ENCODE results near the gene UBTF. TPM values are rescaled to one million over a fixed set of nuclear protein-coding genes. Genes with fewer than 3 reads are reported as not detected.
A peak's percentile ranks its signal among the peaks of the same experiment; 100 is the strongest.

Gene UBTF
- total RNA-seq, 4 donors from 2014 or later = 38.9 to 57.4 (median 51.0) TPM

DNA sequence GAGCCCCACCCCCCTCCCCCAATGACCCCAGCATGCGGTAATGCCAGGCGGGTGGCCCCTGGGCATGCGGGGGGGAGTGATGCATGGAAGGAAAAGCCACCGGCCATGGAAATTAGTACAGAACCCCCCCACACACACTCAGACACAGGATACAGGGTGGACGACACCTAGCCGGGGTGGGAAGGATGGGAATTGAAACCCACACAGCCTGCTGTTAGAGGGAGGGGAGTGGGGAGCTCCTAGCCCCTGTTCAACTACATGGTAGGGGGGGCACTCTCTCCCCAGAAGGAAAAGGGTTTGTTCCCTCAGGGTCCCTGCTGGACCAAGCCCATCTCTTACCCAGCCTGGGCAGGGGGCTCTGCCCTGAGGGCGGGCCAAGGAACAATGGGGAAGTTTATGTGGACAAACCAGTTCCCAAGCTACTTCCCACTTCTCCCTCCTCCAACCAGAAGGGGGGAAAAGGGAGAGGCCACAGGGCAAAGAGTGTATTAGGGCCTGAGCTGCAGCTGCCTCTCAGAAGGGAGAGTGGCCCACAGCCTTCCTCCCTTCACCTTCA is 27.5 kb downstream of the UBTF start:
- Histone ChIP-seq H3K4me3 (no peak overlapping the region), H3K27me3 (no peaks in the 10 kb centered on the region), H3K9me3 (no peaks in the 10 kb centered on the region), H3K36me3 (peaks cover 34 to 75% (median 44%) of the 10 kb centered on the region in 3 donors), H3K27ac (peak overlapping the region; percentile 59 to 71 (median 64)), H3K4me1 (peaks cover 13 to 53% (median 28%) of the 10 kb centered on the region in 3 donors)
- no peak for DNase-seq
- TF ChIP-seq, protein P1, sequence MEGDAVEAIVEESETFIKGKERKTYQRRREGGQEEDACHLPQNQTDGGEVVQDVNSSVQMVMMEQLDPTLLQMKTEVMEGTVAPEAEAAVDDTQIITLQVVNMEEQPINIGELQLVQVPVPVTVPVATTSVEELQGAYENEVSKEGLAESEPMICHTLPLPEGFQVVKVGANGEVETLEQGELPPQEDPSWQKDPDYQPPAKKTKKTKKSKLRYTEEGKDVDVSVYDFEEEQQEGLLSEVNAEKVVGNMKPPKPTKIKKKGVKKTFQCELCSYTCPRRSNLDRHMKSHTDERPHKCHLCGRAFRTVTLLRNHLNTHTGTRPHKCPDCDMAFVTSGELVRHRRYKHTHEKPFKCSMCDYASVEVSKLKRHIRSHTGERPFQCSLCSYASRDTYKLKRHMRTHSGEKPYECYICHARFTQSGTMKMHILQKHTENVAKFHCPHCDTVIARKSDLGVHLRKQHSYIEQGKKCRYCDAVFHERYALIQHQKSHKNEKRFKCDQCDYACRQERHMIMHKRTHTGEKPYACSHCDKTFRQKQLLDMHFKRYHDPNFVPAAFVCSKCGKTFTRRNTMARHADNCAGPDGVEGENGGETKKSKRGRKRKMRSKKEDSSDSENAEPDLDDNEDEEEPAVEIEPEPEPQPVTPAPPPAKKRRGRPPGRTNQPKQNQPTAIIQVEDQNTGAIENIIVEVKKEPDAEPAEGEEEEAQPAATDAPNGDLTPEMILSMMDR (IDR thresholded peaks at IDR 0.05) = no peak
- TF ChIP-seq POLR2A (IDR thresholded peaks at IDR 0.05) = no peak
- intact Hi-C loops (cut with DNase I) = no loop called here
- 61 to 72% methylated on average over 6 to 7 of the region's 7 CpGs for WGBS, 2 donors

DNA sequence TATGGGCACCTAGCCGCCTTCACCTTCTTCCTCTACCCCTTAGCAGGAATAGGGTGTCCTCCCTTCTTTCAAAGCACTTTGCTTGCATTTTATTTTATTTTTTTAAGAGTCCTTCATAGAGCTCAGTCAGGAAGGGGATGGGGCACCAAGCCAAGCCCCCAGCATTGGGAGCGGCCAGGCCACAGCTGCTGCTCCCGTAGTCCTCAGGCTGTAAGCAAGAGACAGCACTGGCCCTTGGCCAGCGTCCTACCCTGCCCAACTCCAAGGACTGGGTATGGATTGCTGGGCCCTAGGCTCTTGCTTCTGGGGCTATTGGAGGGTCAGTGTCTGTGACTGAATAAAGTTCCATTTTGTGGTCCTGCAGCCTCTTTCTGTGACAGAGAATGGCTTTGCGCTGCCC is 28.1 kb downstream of the UBTF start:
- Histone ChIP-seq H3K36me3 (peaks cover 32 to 68% (median 42%) of the 10 kb centered on the region in 3 donors), H3K4me3 (no peak overlapping the region), H3K4me1 (peaks cover 12 to 50% (median 28%) of the 10 kb centered on the region in 3 donors), H3K27me3 (no peaks in the 10 kb centered on the region), H3K27ac (peak overlapping the region; percentile 59 to 71 (median 64)), H3K9me3 (no peaks in the 10 kb centered on the region)
- no peak for DNase-seq
- TF ChIP-seq, protein P1 (IDR thresholded peaks at IDR 0.05) = no peak
- no peak for TF ChIP-seq POLR2A (IDR thresholded peaks at IDR 0.05)
- intact Hi-C loops (cut with DNase I) = no loop called here
- 73 to 92% methylated on average over 4 to 5 of the region's 5 CpGs for WGBS, 2 donors

DNA sequence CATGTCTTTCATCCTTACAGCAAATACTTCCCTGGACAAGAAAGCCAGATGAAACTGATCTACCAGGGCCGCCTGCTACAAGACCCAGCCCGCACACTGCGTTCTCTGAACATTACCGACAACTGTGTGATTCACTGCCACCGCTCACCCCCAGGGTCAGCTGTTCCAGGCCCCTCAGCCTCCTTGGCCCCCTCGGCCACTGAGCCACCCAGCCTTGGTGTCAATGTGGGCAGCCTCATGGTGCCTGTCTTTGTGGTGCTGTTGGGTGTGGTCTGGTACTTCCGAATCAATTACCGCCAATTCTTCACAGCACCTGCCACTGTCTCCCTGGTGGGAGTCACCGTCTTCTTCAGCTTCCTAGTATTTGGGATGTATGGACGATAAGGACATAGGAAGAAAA is 29.0 kb downstream of the UBTF start:
- no peak overlapping the region for H3K27ac ChIP-seq
- DNase-seq = no peak
- no peak overlapping the region for H3K4me3 ChIP-seq
- 63 to 76% methylated on average over 7 to 9 of the region's 10 CpGs for WGBS, 2 donors
- H3K27me3 ChIP-seq = no peaks in the 10 kb centered on the region
- intact Hi-C loops (cut with DNase I) = no loop called here
- H3K9me3 ChIP-seq = no peaks in the 10 kb centered on the region
- peaks cover 32 to 59% (median 34%) of the 10 kb centered on the region in 3 donors for H3K36me3 ChIP-seq
- H3K4me1 ChIP-seq = peaks cover 17 to 57% (median 33%) of the 10 kb centered on the region in 3 donors
- TF ChIP-seq, protein P1 (IDR thresholded peaks at IDR 0.05) = no peak
- no peak for TF ChIP-seq POLR2A (IDR thresholded peaks at IDR 0.05)

- peak overlapping the region in 1 of 4 donors; percentile 90 for H3K4me3 ChIP-seq
Measured at GRCh38 chr17:44188576-44189403, 30.7 kb downstream of the UBTF start.

More at GRCh38 chr17:44188576-44189403, 30.7 kb downstream of the UBTF start:
- 78 to 84% methylated on average over 5 to 6 of the region's 12 CpGs for WGBS, 2 donors
- no peak for DNase-seq
- TF ChIP-seq, protein P1 (IDR thresholded peaks at IDR 0.05) = no peak
- no peak for TF ChIP-seq POLR2A (IDR thresholded peaks at IDR 0.05)
- Histone ChIP-seq H3K27ac (peak overlapping the region; percentile 94 to 100 (median 99)), H3K27me3 (no peaks in the 10 kb centered on the region), H3K36me3 (peaks cover 15 to 42% (median 21%) of the 10 kb centered on the region in 3 donors), H3K4me1 (peaks cover 24 to 69% (median 38%) of the 10 kb centered on the region in 3 donors), H3K9me3 (no peaks in the 10 kb centered on the region)
- intact Hi-C loops (cut with DNase I) = no loop called here
